Cerebellar cortex (tissue), 1 donor: ENCODE data around the gene PTPRN.
"Not testable (repeated sequence)": the region's sequence is repeated elsewhere in the genome, so short reads cannot be mapped to it uniquely, and the experiment has no call there.

Experiments used
- DNase-seq: peaks from one replicate; pipeline ENCODE4 v3.0.0-alpha.2; 2015; ENCODE audit warnings: low spot score

Gene PTPRN

DNA sequence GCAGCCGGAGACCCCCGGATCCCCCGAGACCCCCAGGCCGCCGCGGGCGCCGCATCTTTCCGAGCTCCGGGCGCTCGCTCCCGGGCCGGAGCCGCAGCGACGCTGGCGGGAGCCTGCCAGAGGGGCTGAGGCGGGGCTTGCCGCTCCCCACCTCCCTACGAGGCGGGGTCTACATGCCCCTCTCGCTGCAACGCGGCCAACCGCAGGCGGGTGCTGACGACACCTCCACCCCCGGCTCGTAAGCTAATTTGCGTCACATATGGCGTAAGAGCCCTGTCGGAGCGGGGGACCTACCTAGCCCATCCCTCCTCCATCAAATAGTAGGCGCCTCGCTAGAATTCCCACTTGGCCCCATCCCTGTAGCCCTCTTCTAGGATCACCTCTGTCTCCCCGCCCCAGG lies at the start of gene PTPRN:
TSS of gene PTPRN (minus strand) at position 124 of the 400 bp plus-strand sequence. CDS start at position 55, 69 bp downstream.
- peak; percentile 72 for DNase-seq

GRCh38 chr2:219358170-219359075 lies 49.2 kb upstream of the PTPRN start:
- no peak for DNase-seq

GRCh38 chr2:219356834-219357233 lies 47.6 kb upstream of the PTPRN start:
- DNase-seq, result no peak

DNA sequence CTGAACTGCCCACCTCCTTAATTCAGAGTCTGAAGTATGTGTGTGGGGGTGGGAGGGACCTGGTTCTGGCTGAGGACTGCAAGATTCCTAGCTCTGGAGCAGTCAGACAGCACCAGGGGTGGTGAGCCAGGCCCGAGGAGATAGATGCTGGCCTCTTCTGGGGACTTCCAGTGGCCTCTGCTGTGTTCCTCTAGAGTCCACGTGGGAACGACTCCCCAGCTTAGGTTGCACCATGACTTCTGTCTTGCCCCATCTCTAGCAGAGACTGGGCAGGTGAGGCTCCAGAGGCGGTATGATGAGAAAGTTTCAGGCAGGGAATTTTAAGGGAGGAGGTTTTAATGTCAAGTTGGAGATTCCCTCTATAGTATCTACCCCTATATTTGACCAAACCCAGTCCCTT lies 45.4 kb upstream of the PTPRN start:
- DNase-seq, result no peak

DNA sequence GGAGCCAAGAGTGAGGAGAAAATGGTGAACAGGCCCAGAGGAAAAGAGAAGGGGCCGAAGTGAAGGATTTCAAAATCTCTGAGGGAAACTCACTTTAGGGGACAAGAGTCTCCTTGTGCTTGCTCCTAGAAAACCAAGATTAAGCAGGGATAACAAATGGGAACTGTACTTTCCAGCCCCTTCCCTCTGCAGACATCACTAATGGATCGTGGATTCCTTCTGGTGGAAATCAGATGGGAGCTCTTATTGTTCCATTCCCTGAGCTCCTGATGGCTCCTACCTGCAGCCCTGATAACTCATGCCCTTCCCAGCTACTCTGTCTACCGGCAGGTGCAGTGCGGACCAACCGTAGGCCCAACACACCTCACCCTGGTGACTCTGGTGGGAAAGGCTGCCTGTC lies 43.9 kb upstream of the PTPRN start:
- DNase-seq, result no peak

- peak; percentile 71 for DNase-seq
These were observed 43.3 kb upstream of the PTPRN start for GRCh38 chr2:219352448-219353023.

GRCh38 chr2:219350710-219351221 lies 41.6 kb upstream of the PTPRN start:
- DNase-seq, result no peak

DNA sequence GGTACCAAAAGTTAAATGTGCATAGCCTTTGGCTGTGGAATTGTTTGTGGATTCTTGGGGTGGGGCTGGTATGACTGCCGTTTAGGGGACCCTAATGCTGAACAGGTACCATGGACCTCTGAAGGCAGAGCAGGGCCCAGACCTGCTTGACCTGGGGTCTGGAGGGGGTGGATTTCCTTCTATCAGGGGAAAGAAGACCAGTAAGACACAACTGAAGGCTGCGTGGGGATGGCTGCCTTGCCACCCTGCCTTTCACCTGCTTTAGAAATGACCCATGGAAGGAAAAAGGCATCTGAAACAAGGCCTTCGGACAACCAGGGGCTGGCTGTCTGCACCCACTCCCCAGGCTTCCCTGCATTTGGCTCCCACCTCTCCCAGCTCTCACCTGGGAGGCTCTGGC lies 41.0 kb upstream of the PTPRN start:
- DNase-seq, result no peak

- peak; percentile 27 for DNase-seq
These were observed 35.7 kb upstream of the PTPRN start for GRCh38 chr2:219344751-219345430.

- no peak for DNase-seq
These were observed 26.2 kb upstream of the PTPRN start for GRCh38 chr2:219335373-219335786.

DNA sequence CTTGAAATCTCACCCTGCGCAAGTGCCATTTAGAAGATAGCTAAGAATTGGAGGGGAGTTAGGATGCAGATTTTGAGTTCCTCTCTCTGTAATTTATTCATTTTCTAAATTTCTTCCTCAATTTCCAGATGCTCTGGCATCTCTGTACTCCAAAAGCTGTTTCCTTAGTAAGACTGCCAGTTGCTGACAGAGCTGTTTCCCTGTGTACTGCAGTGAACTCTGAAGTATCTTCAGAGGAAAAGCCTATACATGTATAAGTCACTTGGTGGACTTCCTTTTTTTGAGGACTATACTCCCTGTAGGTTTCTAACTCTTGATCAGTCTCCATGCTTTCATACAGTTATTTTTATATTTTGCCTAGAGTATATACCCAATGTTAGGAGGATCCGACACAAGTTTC lies 24.9 kb upstream of the PTPRN start:
- no peak for DNase-seq

DNA sequence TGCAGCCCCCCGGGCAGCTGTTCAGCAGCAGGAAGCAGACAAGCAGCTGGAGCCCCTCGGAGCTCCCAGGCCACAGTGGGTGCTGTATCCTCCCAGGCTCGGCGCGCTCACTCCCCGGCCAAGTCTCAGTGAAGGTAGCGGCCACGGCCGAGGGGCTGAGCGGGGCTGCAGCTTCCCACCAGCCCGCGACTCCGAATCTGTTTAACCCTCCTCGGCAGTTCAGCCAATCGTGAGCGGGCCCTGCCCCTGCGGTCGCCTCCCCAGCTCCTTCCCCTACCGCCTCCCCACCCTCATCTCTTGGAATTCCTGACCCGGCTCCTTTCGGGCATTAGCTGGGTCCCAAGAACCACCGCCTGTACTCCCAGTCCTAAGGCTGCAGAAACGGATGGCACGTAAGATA lies 23.3 kb upstream of the PTPRN start, which contains the start of gene RESP18:
TSS of gene RESP18 (minus strand) at position 203 of the 400 bp plus-strand sequence.
- DNase-seq, result no peak

GRCh38 chr2:219331560-219332213 lies 22.5 kb upstream of the PTPRN start:
- no peak for DNase-seq

DNA sequence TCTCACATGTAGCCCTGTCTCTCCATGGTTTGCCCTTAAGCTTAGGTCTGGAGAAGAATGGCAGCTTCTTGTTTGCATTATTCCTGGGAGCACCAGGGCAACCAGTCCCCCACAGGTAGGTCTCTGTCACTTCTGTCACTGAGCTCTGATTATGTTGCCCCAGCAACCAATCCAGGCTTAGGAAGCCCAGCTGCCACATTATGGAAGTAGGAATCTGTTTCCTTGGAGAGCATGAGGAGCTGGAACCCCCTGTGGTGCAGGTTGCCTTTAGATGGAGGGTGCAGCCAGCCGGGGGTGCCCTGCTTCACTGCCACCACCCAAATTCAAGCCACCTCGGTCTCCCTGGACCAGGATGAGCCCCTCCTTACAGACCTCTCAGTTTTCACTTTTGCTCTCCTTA lies 18.5 kb upstream of the PTPRN start:
- no peak for DNase-seq

- no peak for DNase-seq
These were observed 16.6 kb upstream of the PTPRN start for GRCh38 chr2:219325657-219326315.

- DNase-seq, result no peak
These were observed 15.9 kb upstream of the PTPRN start for GRCh38 chr2:219325136-219325535.

GRCh38 chr2:219323434-219323833 lies 14.2 kb upstream of the PTPRN start:
- no peak for DNase-seq

GRCh38 chr2:219314804-219315468 lies 5.7 kb upstream of the PTPRN start:
- DNase-seq, result no peak

GRCh38 chr2:219312683-219313263 lies 3.6 kb upstream of the PTPRN start:
- not testable (repeated sequence) for DNase-seq
